ENCODE results near the gene AQP10. TPM values are rescaled to one million over a fixed set of nuclear protein-coding genes. Genes with fewer than 3 reads are reported as not detected.

Gene AQP10
- total and polyA plus RNA-seq, 10 of the 15 experiments (the other 5 are each of a cell fraction or from before 2014, with no cell fraction given): not detected

GRCh38 chr1:154324669-154325582 lies 4.0 kb downstream of the AQP10 start, which contains the start of gene ATP8B2 (continued):
- TF ChIP-seq, protein P1, sequence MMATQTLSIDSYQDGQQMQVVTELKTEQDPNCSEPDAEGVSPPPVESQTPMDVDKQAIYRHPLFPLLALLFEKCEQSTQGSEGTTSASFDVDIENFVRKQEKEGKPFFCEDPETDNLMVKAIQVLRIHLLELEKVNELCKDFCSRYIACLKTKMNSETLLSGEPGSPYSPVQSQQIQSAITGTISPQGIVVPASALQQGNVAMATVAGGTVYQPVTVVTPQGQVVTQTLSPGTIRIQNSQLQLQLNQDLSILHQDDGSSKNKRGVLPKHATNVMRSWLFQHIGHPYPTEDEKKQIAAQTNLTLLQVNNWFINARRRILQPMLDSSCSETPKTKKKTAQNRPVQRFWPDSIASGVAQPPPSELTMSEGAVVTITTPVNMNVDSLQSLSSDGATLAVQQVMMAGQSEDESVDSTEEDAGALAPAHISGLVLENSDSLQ (IDR thresholded peaks at IDR 0.05): no peak
- no peak for TF ChIP-seq CHD2 (IDR thresholded peaks at IDR 0.05; ENCODE audit: borderline replicate concordance, low read depth, low read length)
- TF ChIP-seq MEF2A (IDR thresholded peaks at IDR 0.05; ENCODE audit: insufficient read depth, low read depth, low read length): 0 out of 2 replicates have a peak, but pooled peaks have one; percentile 10
- peak; percentile 54; the same call in 1 of the 2 replicates for TF ChIP-seq GATAD2B (conservative IDR thresholded peaks at IDR 0.05; ENCODE audit: low read depth)
- peak; percentile 96 for TF ChIP-seq YY1 (IDR thresholded peaks at IDR 0.05; ENCODE audit: low read depth, low read length)
- 0 out of 2 replicates have a peak, but pooled peaks have one; percentile 34 for TF ChIP-seq MLLT1 (IDR thresholded peaks at IDR 0.05)
- 0 out of 2 replicates have a peak, but pooled peaks have one; percentile 37 for TF ChIP-seq HDGF (IDR thresholded peaks at IDR 0.05)
- peak; percentile 50; the same call in 1 of the 2 replicates for TF ChIP-seq IKZF1 (conservative IDR thresholded peaks at IDR 0.05)
- TF ChIP-seq STAT3 (IDR thresholded peaks at IDR 0.05; ENCODE audit: low read depth, low read length): no peak
- TF ChIP-seq SREBF1 (IDR thresholded peaks at IDR 0.05; ENCODE audit: low read length): no peak
- peak; percentile 41; the same call in 1 of the 2 replicates for TF ChIP-seq NR2F1 (conservative IDR thresholded peaks at IDR 0.05)
- no peak for TF ChIP-seq ATF7 (IDR thresholded peaks at IDR 0.05; ENCODE audit: low read depth)
- TF ChIP-seq TCF3 (IDR thresholded peaks at IDR 0.05; ENCODE audit: borderline replicate concordance, insufficient read depth, low read depth, low read length): 0 out of 2 replicates have a peak, but pooled peaks have one; percentile 24
- TF ChIP-seq TBL1XR1 (IDR thresholded peaks at IDR 0.05; ENCODE audit: low read depth, low read length): no peak
- no peak for TF ChIP-seq JUND (IDR thresholded peaks at IDR 0.05; ENCODE audit: low read depth, low read length)
- TF ChIP-seq SMARCA5 (IDR thresholded peaks at IDR 0.05): peak; percentile 83
- no peak for TF ChIP-seq KAT2A (conservative IDR thresholded peaks at IDR 0.05; ENCODE audit: control insufficient read depth, low read depth, low read length)
- TF ChIP-seq, protein P2, sequence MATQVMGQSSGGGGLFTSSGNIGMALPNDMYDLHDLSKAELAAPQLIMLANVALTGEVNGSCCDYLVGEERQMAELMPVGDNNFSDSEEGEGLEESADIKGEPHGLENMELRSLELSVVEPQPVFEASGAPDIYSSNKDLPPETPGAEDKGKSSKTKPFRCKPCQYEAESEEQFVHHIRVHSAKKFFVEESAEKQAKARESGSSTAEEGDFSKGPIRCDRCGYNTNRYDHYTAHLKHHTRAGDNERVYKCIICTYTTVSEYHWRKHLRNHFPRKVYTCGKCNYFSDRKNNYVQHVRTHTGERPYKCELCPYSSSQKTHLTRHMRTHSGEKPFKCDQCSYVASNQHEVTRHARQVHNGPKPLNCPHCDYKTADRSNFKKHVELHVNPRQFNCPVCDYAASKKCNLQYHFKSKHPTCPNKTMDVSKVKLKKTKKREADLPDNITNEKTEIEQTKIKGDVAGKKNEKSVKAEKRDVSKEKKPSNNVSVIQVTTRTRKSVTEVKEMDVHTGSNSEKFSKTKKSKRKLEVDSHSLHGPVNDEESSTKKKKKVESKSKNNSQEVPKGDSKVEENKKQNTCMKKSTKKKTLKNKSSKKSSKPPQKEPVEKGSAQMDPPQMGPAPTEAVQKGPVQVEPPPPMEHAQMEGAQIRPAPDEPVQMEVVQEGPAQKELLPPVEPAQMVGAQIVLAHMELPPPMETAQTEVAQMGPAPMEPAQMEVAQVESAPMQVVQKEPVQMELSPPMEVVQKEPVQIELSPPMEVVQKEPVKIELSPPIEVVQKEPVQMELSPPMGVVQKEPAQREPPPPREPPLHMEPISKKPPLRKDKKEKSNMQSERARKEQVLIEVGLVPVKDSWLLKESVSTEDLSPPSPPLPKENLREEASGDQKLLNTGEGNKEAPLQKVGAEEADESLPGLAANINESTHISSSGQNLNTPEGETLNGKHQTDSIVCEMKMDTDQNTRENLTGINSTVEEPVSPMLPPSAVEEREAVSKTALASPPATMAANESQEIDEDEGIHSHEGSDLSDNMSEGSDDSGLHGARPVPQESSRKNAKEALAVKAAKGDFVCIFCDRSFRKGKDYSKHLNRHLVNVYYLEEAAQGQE (IDR thresholded peaks at IDR 0.05; ENCODE audit: low read depth, low read length): no peak
- peak; percentile 49; the same call in 1 of the 2 replicates for TF ChIP-seq CREM (IDR thresholded peaks at IDR 0.05; ENCODE audit: low read depth)

Measured in GM12878 (cell line).